NCI-H510A (cell line): Measurements from ENCODE around the gene USP53.
"Not testable (repeated sequence)": the region's sequence is repeated elsewhere in the genome, so short reads cannot be mapped to it uniquely, and the experiment has no call there.

ENCODE experiments used
- DNase-seq: peaks from one replicate; lab custom pipeline; 2025; lab: John Stamatoyannopoulos, UW

The USP53 gene

GRCh38 chr4:119212234-119212963 is at the start of gene USP53:
USP53 (plus strand) TSS chr4:119212713; CDS start chr4:119239760, 27,047 bp downstream.
- peak; percentile 87 for DNase-seq

- DNase-seq = no peak
Measured at GRCh38 chr4:119165767-119166166, 46.7 kb upstream of the USP53 start.

DNA sequence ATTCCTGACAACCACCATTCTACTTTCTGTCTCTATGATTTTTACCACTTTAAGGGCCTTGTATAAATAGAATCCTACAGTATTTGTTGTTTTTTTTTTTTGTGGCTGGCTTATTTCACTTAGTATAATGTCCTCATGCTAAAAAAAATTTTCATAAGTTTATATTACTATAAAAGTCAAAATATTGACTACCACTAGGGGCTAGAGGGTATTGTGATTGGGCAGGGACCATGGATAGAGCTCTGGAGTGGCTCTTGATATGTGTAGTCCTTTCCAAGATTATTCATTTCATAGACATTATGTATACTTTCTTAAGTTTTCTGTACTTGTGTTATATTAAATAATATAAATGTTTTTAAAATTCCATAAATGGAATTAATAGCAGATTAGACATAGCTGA is 42.3 kb upstream of the USP53 start:
- DNase-seq = no peak

DNA sequence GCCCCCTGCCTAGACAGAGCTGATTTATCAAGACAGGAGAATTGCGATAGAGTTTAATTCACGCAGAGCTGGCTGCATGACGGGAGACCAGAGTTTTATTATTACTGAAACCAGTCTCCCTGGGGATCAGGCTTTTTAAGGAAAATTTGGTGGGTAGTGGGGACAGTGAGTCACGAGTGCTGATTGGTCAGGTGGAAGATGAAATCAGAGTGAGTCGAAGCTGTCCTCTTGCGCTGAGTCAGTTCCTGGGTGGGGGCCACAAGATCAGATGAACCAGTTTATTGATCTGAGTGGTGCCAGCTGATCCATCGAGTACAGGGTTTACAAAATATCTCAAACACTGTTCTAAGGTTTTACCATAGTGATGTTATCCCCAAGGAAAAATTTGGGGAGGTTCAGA is 40.3 kb upstream of the USP53 start:
- DNase-seq = no peak

GRCh38 chr4:119173729-119174361 is 38.7 kb upstream of the USP53 start:
- not testable (repeated sequence) for DNase-seq

DNA sequence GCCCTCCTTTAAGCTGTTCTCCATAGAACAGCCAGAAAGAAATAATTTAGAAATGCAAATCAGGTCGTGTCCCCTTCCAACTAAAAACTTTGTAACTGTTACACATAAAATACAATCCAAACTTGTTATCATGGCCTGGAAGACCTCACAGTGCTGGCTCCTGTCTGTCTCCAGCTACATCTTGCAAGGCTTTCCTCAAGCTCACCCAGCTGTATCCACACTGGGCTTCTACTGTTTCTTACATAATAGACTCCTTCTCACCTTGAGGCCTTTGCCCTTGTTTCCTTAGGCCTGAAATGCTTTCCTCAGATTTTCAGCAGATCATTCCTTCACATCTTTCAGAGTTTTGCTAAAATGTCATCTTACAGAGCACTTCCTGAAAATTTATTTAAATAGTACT is 33.5 kb upstream of the USP53 start:
- no peak for DNase-seq

DNA sequence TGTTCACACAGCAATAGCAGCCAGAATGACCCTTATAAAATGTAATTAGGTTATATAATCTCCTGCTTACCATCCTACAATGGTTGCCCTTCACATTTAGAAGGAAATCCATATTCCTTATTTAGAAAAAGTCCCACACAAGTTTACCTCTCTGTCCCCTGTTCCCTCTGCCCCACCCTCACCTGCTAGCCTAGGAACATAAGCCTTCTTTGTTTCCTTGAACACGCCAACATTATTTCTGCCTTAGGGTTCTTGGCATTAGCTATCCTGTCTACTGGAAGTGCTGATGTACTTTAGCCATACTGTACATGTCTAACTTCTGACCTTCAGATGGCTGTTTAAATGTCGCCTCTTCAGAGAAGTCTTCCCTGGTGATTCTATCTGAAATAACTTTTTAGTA is 28.4 kb upstream of the USP53 start:
- no peak for DNase-seq

DNA sequence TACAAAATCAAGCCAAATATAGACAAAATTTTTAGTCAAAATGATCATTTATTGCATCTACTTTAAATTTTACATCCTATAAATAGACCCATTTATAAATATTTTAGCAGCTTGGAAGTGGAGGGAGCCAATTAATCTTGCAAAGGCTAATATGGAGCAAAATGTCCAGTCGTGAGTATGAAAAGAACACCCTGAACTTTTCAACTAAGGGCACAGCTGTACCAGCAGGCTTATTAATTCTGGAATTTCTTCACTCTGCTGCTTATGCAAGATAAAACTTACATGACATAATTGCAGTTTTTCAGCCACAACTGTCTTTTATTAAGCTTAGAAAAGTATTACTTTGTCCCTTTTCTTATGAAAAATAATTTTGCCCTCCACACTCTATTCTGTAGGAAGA is 22.9 kb upstream of the USP53 start:
- no peak for DNase-seq

- DNase-seq = no peak
Measured at GRCh38 chr4:119190354-119190753, 22.2 kb upstream of the USP53 start.

DNA sequence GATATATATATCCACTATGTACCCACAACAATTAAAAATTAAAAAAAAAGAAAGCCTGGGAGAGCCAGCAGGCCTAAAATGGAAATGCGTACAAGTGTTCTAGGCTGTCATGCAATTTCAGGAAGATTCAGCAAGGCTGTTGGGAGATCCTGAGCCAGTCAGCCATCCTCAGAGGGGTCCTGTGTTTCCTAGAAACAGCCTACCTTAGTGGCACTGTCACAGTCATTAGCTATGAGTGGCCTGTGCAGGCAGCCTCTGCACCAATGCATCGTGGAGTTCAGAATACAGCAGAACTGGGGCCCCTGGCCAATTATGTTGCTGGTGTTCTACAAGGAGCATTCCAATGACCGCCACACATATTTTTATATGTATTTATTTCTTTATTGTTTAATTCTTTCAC is 21.0 kb upstream of the USP53 start:
- DNase-seq = no peak

DNA sequence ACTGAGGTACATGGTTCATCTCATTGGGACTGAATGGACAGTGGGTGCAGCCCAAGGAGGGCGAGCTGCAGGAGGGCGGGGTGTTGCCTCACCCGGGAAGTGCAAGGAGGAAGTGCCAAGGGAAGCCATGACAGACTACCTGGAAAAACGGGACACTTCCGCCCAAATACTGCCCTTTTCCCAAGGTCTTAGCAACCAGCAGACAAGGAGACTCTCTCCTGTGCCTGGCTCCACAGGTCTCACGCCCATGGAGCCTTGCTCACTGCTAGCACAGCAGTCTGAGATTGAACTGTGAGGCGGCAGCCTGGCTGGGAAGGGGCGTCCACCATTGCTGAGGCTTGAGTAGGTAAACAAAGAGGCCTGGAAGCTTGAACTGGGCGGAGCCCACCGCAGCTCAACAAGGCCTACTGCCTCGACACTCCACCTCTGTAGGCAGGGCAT is 14.7 kb upstream of the USP53 start:
- no peak for DNase-seq

- no peak for DNase-seq
Measured at GRCh38 chr4:119204916-119205315, 7.6 kb upstream of the USP53 start.

- no peak for DNase-seq
Measured at GRCh38 chr4:119205690-119206089, 6.8 kb upstream of the USP53 start.

GRCh38 chr4:119206178-119206577 is 6.3 kb upstream of the USP53 start:
- no peak for DNase-seq

GRCh38 chr4:119207051-119207450 is 5.5 kb upstream of the USP53 start:
- no peak for DNase-seq

GRCh38 chr4:119209077-119209476 is 3.4 kb upstream of the USP53 start:
- DNase-seq = no peak

DNA sequence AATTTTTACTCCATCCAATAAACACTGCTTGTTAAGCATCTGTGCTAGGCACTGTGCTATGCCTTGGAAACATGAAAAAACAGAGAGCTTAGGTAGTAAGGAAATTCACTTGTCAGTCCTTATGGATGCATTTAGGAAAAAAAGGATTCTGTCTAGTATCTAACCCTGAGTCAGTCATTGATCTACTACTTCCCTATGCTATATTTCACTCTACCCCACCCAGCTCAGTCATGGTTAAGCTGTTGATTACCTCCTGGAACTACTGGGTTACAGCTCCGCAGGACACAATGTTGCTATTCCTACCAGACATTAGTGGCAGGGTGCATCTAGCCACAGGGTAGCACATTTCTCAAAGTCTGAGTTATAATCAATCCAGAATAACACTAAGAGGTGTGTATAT is 2.9 kb upstream of the USP53 start:
- DNase-seq = no peak

DNA sequence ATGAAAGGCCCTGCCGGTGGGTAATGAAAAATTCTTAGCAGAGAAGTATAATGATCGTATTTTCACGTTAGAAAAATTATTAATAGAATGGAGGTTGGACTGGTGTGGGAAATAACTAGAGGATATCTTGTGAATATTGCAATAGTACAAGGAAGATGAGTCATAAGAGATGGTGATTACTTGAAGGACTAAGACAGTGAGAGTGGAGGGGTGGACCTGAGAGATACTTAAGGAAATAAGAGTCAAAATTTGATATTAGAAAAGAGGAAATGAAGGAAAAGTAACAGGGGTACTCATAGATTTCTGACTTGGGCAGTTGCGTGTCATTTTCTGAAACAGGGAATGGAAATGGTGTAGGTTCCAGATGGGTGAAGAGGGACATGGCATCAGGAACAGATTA is 1.7 kb upstream of the USP53 start:
- no peak for DNase-seq

- DNase-seq = peak; percentile 20
Measured at GRCh38 chr4:119211867-119212233, 663 bp upstream of the USP53 start.

DNA sequence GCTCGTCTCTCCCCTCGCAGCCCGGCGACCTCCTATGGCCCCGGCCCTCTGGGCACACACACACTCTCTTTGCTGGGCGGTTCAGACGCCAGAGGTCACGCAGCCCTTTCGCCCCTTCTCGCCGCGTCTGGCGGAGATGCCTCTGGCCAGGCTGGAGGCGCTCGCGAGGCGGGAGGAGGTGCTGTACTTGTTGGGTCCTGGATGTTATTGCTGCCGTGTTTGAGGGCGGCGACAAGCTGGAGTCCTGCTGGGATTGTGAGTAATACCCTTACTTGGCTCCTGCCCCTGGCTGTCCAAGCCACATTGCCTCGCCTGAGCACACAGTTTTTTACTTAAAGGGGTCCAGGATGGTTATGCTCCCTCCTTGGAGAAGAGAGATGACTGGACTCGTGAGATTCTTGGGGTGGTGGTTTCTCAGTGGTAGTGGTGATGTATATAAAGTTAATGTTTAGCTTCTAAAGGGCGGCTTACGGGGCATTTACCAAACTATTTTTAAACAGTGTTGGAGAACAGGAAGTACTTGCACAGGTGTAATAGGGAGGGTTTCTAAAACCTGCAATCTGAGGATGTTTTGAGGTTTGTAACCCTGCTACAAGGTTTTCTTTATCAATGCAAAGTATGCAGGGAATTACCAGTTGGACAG is 572 bp downstream of the USP53 start:
- DNase-seq = peak; percentile 54

DNA sequence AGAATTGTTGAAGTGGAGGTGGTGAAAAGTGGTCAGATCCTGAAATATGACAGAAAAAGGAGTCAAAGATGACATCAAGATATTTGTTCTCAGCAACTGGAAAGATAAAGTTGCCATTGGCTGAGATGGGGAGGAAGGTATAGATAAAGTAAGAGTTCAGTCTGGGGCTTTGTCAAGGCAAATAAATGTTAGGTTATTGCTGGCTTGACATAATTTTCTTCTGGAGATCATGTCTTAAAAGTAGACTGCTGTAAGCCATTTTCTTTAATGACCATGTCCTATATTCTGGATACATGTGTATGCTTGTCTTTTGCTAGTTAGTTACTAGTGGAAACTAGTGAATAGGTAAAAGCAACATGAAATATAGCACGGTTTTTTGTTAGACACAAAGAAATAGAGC is 5.6 kb downstream of the USP53 start:
- DNase-seq = no peak

- DNase-seq = no peak
Measured at GRCh38 chr4:119221412-119221811, 8.9 kb downstream of the USP53 start.

DNA sequence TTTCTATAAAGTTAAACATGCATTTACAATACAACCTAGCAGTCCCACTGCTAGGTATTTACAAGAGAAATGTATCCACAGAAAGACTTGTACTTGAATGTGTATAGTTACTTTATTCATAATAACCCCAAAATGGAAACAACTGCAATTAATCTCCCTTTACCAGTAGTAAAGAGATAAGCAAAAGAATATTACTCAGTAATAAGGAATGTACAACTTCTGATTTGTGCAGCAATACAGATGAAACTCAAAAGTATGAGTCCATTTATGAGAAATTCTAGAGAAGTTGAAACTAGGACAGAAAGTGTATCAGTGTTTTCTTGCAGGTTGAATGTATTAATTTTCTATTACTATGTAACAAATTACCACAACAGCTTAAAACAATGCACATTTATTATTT is 15.2 kb downstream of the USP53 start:
- no peak for DNase-seq
